GM18511 (cell line): ENCODE data around the gene CASTOR2.
"Not testable (repeated sequence)": the region's sequence is repeated elsewhere in the genome, so short reads cannot be mapped to it uniquely, and the experiment has no call there.

Source experiments
- ATAC-seq: cut with Tn5 transposase; IDR thresholded peaks from one replicate; pipeline ENCODE4 v1.9.1; 2021; ENCODE audit warnings: mild to moderate bottlenecking, moderate library complexity; ENCODE audit not compliant: unreplicated experiment

Gene CASTOR2

GRCh38 chr7:74994869-74995543 lies 30.5 kb downstream of the CASTOR2 start:
- not testable (repeated sequence) for ATAC-seq

GRCh38 chr7:74996361-74996760 lies 31.9 kb downstream of the CASTOR2 start:
- not testable (repeated sequence) for ATAC-seq

- not testable (repeated sequence) for ATAC-seq
These were observed 33.3 kb downstream of the CASTOR2 start for GRCh38 chr7:74997811-74998210.

- ATAC-seq, result not testable (repeated sequence)
These were observed 36.9 kb downstream of the CASTOR2 start for GRCh38 chr7:75001356-75001755.

- ATAC-seq, result no peak
These were observed 45.5 kb downstream of the CASTOR2 start for GRCh38 chr7:75010036-75010435.

- ATAC-seq, result no peak
These were observed 53.3 kb downstream of the CASTOR2 start for GRCh38 chr7:75017832-75018231.

- no peak for ATAC-seq
These were observed 54.3 kb downstream of the CASTOR2 start for GRCh38 chr7:75018570-75019364.

GRCh38 chr7:75019800-75020199 lies 55.3 kb downstream of the CASTOR2 start:
- no peak for ATAC-seq

- ATAC-seq, result no peak
These were observed 60.4 kb downstream of the CASTOR2 start for GRCh38 chr7:75024922-75025321.

GRCh38 chr7:75028299-75028698 lies 63.8 kb downstream of the CASTOR2 start:
- no peak for ATAC-seq

- ATAC-seq, result no peak
These were observed 68.6 kb downstream of the CASTOR2 start for GRCh38 chr7:75033064-75033463.

GRCh38 chr7:75033826-75034225 lies 69.3 kb downstream of the CASTOR2 start:
- no peak for ATAC-seq

GRCh38 chr7:75038508-75038907 lies 74.0 kb downstream of the CASTOR2 start:
- no peak for ATAC-seq

- no peak for ATAC-seq
These were observed 74.7 kb downstream of the CASTOR2 start for GRCh38 chr7:75039166-75039565.

GRCh38 chr7:75039709-75040108 lies 75.2 kb downstream of the CASTOR2 start:
- no peak for ATAC-seq

- ATAC-seq, result no peak
These were observed 76.0 kb downstream of the CASTOR2 start for GRCh38 chr7:75040512-75040911.

GRCh38 chr7:75042286-75042685 lies 77.8 kb downstream of the CASTOR2 start:
- ATAC-seq, result no peak

GRCh38 chr7:75042831-75043703 lies 78.6 kb downstream of the CASTOR2 start:
- ATAC-seq, result no peak

GRCh38 chr7:75045881-75046280 lies 81.4 kb downstream of the CASTOR2 start:
- no peak for ATAC-seq

- ATAC-seq, result no peak
These were observed 84.2 kb downstream of the CASTOR2 start for GRCh38 chr7:75048435-75049379.
